ENCODE data around the gene RBM20. TPM values are rescaled to one million over a fixed set of nuclear protein-coding genes. Genes with fewer than 3 reads are reported as not detected.

Gene RBM20
- total and polyA plus RNA-seq, 10 of the 15 experiments (the other 5 are each of a cell fraction or from before 2014, with no cell fraction given), result 0.04 to 0.26 (median 0.15) TPM

GRCh38 chr10:110681023-110681681 is 37.0 kb downstream of the RBM20 start:
- H3K4me2 ChIP-seq (ENCODE audit: control insufficient read depth, insufficient read depth), result no peak overlapping the region
- ChIA-PET CTCF (interaction anchor here (0.6 to 9.4 kb wide), 16 partner anchors 9 to 375 kb away, joined by 3 to 124 read pairs (median 4); no protein-coding TSS in a partner anchor), SMC1A (ENCODE audit: uncharacterized antibody, unreplicated experiment) (interaction anchor here (0.7 to 5.6 kb wide), 8 partner anchors 9 to 372 kb away, joined by 3 to 46 read pairs (median 4); no protein-coding TSS in a partner anchor), POLR2A (interaction anchor here (1.0 kb wide), 1 partner anchor 70 kb away, joined by 4 read pairs; no protein-coding TSS in a partner anchor), RAD21 (ENCODE audit: unreplicated experiment) (interaction anchor here (0.8 to 1.8 kb wide), 4 partner anchors 9 to 73 kb away, joined by 3 to 11 read pairs (median 8); no protein-coding TSS in a partner anchor)
- no peak overlapping the region for H3K9ac ChIP-seq (ENCODE audit: control insufficient read depth, insufficient read depth, low read length)
- no peak for DNase-seq (ENCODE audit: low read depth, low spot score)
- 28% methylated on average over 7 of the region's 7 CpGs for WGBS (ENCODE audit: insufficient coverage, insufficient replicate concordance, low lambda C conversion rate, missing lambda C conversion rate)
- peak; percentile 54 for TF ChIP-seq SMC3 (IDR thresholded peaks at IDR 0.05; ENCODE audit: borderline replicate concordance, low read length)
- TF ChIP-seq CTCF (IDR thresholded peaks at IDR 0.05 in 2 of 3, conservative IDR thresholded peaks at IDR 0.05 in 1 of 3; ENCODE audit: control insufficient read depth in 2 of 3, extremely low read depth in 1 of 3, insufficient read depth in 1 of 3, low read depth in 3 of 3, low read length in 3 of 3), result peak; percentile 49 to 64 (median 55)
- no peak for TF ChIP-seq GABPA (IDR thresholded peaks at IDR 0.05; ENCODE audit: low read depth)
- TF ChIP-seq, protein P1, sequence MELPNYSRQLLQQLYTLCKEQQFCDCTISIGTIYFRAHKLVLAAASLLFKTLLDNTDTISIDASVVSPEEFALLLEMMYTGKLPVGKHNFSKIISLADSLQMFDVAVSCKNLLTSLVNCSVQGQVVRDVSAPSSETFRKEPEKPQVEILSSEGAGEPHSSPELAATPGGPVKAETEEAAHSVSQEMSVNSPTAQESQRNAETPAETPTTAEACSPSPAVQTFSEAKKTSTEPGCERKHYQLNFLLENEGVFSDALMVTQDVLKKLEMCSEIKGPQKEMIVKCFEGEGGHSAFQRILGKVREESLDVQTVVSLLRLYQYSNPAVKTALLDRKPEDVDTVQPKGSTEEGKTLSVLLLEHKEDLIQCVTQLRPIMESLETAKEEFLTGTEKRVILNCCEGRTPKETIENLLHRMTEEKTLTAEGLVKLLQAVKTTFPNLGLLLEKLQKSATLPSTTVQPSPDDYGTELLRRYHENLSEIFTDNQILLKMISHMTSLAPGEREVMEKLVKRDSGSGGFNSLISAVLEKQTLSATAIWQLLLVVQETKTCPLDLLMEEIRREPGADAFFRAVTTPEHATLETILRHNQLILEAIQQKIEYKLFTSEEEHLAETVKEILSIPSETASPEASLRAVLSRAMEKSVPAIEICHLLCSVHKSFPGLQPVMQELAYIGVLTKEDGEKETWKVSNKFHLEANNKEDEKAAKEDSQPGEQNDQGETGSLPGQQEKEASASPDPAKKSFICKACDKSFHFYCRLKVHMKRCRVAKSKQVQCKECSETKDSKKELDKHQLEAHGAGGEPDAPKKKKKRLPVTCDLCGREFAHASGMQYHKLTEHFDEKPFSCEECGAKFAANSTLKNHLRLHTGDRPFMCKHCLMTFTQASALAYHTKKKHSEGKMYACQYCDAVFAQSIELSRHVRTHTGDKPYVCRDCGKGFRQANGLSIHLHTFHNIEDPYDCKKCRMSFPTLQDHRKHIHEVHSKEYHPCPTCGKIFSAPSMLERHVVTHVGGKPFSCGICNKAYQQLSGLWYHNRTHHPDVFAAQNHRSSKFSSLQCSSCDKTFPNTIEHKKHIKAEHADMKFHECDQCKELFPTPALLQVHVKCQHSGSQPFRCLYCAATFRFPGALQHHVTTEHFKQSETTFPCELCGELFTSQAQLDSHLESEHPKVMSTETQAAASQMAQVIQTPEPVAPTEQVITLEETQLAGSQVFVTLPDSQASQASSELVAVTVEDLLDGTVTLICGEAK (IDR thresholded peaks at IDR 0.05; ENCODE audit: borderline replicate concordance), result no peak
- no peak for TF ChIP-seq IRF3 (IDR thresholded peaks at IDR 0.05)
- TF ChIP-seq RAD21 (IDR thresholded peaks at IDR 0.05; ENCODE audit: insufficient read depth, low read depth, low read length), result peak; percentile 27; the same call in 1 of the 2 replicates
- TF ChIP-seq CHD2 (IDR thresholded peaks at IDR 0.05; ENCODE audit: borderline replicate concordance, low read depth, low read length), result no peak
- intact Hi-C loops (cut with micrococcal nuclease; ENCODE audit: unreplicated experiment) (loop anchor here (1.0 kb wide), 1 partner anchor 71 kb away; no protein-coding TSS in a partner anchor), in situ Hi-C loops (cut with MboI) (no loop called here)
- no peak overlapping the region for H2AFZ ChIP-seq (ENCODE audit: control insufficient read depth, low read depth, low read length)
- H3K27me3 ChIP-seq (replicated peaks in 1 of 2; ENCODE audit: control insufficient read depth in 2 of 2, insufficient read depth in 2 of 2, low read length in 1 of 2), result no peaks in the 10 kb centered on the region
- FAIRE-seq, result no peak
- H3K4me3 ChIP-seq, result no peak overlapping the region
- no peaks in the 10 kb centered on the region for H3K79me2 ChIP-seq (ENCODE audit: control insufficient read depth, insufficient read depth, low read length)
- H4K20me1 ChIP-seq (ENCODE audit: control insufficient read depth, insufficient read depth), result no peaks in the 10 kb centered on the region
- no peaks in the 10 kb centered on the region for H3K36me3 ChIP-seq (ENCODE audit: control insufficient read depth in 2 of 2, insufficient read depth in 2 of 2, low read length in 1 of 2)
- no peaks in the 10 kb centered on the region for H3K9me3 ChIP-seq (replicated peaks; ENCODE audit: control insufficient read depth, insufficient read depth, low read length)
- H3K27ac ChIP-seq (ENCODE audit: control insufficient read depth, insufficient read depth), result no peak overlapping the region
- ATAC-seq, result peak; percentile 89
- no TSS peak for BruUV-seq (replicated peaks)
- H3K4me1 ChIP-seq (ENCODE audit: control insufficient read depth, insufficient read depth, low read length), result no peaks in the 10 kb centered on the region

Data from GM12878 (cell line).